ENCODE data around the gene LRPAP1. TPM values are rescaled to one million over a fixed set of nuclear protein-coding genes. Genes with fewer than 3 reads are reported as not detected.

The LRPAP1 gene
- polyA plus RNA-seq, 2 of the 4 experiments (the other 2 are of a cell fraction) = 64.3 to 81.1 TPM

DNA sequence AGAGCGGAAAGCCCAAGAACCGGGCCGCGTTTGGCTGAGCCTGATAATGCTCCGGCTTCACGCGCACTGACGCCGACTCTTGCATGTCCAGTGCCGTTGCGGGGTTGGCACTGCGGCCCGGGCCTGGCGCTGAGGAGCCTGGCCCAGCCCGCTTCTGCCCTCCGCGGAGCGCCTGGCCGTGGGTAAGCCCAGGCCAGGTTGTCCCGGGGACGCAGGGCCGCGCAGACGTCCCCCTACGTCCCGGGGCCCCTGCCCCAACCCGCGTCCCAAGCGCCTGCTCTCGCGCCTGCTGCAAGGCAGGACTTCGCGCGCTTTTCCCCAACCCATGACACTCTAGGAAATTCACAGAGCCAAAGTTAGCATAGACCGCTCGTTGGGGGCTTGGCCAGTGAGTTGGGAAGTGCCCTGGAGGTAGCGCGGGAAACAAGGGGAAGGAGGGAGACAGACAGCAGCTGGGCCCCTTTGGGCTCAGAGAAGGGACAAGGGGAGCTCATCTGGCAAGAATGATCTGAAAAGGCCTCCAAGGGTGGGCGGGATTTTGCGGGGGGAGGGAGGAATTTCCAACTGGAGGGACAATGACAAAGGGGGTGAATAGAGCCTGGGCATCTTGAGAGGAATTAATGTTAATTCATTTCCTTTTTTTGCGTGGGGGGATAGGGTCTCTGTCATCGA lies 665 bp upstream of the LRPAP1 start (continued):
- TF ChIP-seq, protein P1, sequence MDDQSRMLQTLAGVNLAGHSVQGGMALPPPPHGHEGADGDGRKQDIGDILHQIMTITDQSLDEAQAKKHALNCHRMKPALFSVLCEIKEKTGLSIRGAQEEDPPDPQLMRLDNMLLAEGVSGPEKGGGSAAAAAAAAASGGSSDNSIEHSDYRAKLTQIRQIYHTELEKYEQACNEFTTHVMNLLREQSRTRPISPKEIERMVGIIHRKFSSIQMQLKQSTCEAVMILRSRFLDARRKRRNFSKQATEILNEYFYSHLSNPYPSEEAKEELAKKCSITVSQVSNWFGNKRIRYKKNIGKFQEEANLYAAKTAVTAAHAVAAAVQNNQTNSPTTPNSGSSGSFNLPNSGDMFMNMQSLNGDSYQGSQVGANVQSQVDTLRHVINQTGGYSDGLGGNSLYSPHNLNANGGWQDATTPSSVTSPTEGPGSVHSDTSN (IDR thresholded peaks at IDR 0.05) = no peak
- no peak for TF ChIP-seq POLR2A (IDR thresholded peaks at IDR 0.05; ENCODE audit: low read length)

GRCh38 chr4:3531318-3531878 lies 824 bp downstream of the LRPAP1 start:
- peak overlapping the region; percentile 96 for H3K4me2 ChIP-seq
- H3K9me3 ChIP-seq = no peaks in the 10 kb centered on the region
- ChIA-PET POLR2A (no interaction called here), CTCF (no interaction called here)
- 34% methylated on average over 17 of the region's 17 CpGs for WGBS (ENCODE audit: missing lambda C conversion rate)
- no peak for FAIRE-seq
- H3K27ac ChIP-seq = peak overlapping the region; percentile 87 to 93
- TF ChIP-seq TP53 (CRISPR knock-in tag; IDR thresholded peaks at IDR 0.05) (no peak), CBX2 (IDR thresholded peaks at IDR 0.05; ENCODE audit: borderline replicate concordance, low read depth) (no peak), ELK1 (IDR thresholded peaks at IDR 0.05; ENCODE audit: low read depth, low read length) (no peak), MYC (IDR thresholded peaks at IDR 0.05; ENCODE audit: borderline replicate concordance, low read length) (no peak), ZSCAN20 (CRISPR knock-in tag; IDR thresholded peaks at IDR 0.05) (no peak), FOXS1 (CRISPR knock-in tag; IDR thresholded peaks at IDR 0.05) (no peak), BHLHE40 (IDR thresholded peaks at IDR 0.05; ENCODE audit: low read depth, low read length) (no peak)
- no peak for DNase-seq (ENCODE audit: low read depth in 1 of 2, low spot score in 1 of 2)
- ATAC-seq = no peak
- peak overlapping the region; percentile 92 for H3K4me3 ChIP-seq
- H3K4me1 ChIP-seq = peaks cover 8% of the 10 kb centered on the region; the same call in 2 of the 3 replicates

DNA sequence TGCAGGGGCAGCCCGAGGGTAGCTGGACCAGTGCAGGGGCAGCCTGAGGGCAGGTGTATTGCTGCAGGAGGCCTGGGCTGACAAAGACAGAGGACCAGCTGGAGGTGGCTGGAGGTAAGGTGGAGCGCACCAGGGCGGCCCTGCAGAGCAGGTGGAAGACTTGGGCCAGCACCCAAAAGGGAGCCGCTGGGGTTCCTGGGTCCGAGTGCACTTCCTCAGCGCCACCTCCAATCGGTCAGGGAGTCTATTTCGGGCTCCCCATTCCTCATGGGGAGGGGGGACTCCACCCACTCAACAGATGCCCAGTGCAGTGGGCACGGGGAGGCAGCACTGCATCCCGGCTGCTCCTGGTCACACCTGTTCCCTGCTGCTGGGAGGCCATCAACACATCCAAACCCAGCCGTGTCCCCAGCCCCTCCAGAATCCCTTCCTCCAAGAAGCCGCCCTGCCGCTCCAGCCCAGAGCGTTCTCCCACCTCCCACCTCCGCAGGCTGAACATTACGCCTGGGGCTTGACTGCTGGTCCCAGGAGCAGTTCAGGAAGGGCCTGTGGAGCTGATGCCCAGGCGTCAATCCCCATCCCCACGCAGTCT lies 1.5 kb downstream of the LRPAP1 start:
- no peak for TF ChIP-seq RAD21 (conservative IDR thresholded peaks at IDR 0.05 in 1 of 2, IDR thresholded peaks at IDR 0.05 in 1 of 2)
- TF ChIP-seq, protein P2, sequence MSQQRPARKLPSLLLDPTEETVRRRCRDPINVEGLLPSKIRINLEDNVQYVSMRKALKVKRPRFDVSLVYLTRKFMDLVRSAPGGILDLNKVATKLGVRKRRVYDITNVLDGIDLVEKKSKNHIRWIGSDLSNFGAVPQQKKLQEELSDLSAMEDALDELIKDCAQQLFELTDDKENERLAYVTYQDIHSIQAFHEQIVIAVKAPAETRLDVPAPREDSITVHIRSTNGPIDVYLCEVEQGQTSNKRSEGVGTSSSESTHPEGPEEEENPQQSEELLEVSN (IDR thresholded peaks at IDR 0.05; ENCODE audit: borderline replicate concordance, low read depth) = no peak
- TF ChIP-seq BHLHE40 (IDR thresholded peaks at IDR 0.05; ENCODE audit: low read depth, low read length) = no peak
- TF ChIP-seq REST (IDR thresholded peaks at IDR 0.05) = no peak
- no peak for TF ChIP-seq HOXA7 (CRISPR knock-in tag; IDR thresholded peaks at IDR 0.05)
- TF ChIP-seq HOXB5 (CRISPR knock-in tag; IDR thresholded peaks at IDR 0.05) = no peak
- TF ChIP-seq, protein P3, sequence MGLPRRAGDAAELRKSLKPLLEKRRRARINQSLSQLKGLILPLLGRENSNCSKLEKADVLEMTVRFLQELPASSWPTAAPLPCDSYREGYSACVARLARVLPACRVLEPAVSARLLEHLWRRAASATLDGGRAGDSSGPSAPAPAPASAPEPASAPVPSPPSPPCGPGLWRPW (IDR thresholded peaks at IDR 0.05) = no peak
- TF ChIP-seq JUNB (IDR thresholded peaks at IDR 0.05) = no peak
- Histone ChIP-seq H3K4me3 (peak overlapping the region; percentile 92; the same call in 2 of the 3 replicates), H3K27ac (no peak overlapping the region), H3K4me2 (peak overlapping the region; percentile 96), H3K9me3 (no peaks in the 10 kb centered on the region), H3K4me1 (peaks cover 8% of the 10 kb centered on the region; the same call in 2 of the 3 replicates)
- DNase-seq (ENCODE audit: low read depth in 1 of 2, low spot score in 1 of 2) = no peak
- WGBS (ENCODE audit: missing lambda C conversion rate) = 97% methylated on average over 13 of the region's 18 CpGs
- no peak for FAIRE-seq
- ChIA-PET POLR2A (no interaction called here), CTCF (no interaction called here)
- ATAC-seq = no peak
